KMS-11 (cell line): Measurements from ENCODE around the gene SEC14L2.

Experiments
- H2AFZ ChIP-seq: fragments of 200-600 bp; sonication (generic); 2 replicates; pipeline ENCODE4 v1.6.1; 2016; ENCODE audit warnings: antibody characterized with exemption, mixed run types, low read depth
- H3K27ac ChIP-seq: fragments of 200-600 bp; sonication (generic); 2 replicates; pipeline ENCODE4 v1.6.1; 2016; ENCODE audit warnings: mild to moderate bottlenecking, mixed run types
- H3K27me3 ChIP-seq: fragments of 200-600 bp; sonication (generic); 2 replicates; pipeline ENCODE4 v1.6.1; 2017; ENCODE audit warnings: mild to moderate bottlenecking, low read depth, mixed run types, moderate library complexity; ENCODE audit not compliant: insufficient read depth
- H3K36me3 ChIP-seq: fragments of 200-600 bp; sonication (generic); 2 replicates; pipeline ENCODE4 v1.6.1; 2017; ENCODE audit warnings: mild to moderate bottlenecking, mixed run types; ENCODE audit not compliant: insufficient read depth
- H3K4me1 ChIP-seq: fragments of 200-600 bp; sonication (generic); 2 replicates; pipeline ENCODE4 v1.6.1; 2016; ENCODE audit warnings: mild to moderate bottlenecking, low read depth, mixed run types; ENCODE audit not compliant: poor library complexity, severe bottlenecking
- H3K4me2 ChIP-seq: fragments of 200-600 bp; sonication (generic); 2 replicates; pipeline ENCODE4 v1.7.0; 2016; ENCODE audit warnings: mild to moderate bottlenecking, mixed run types
- H3K4me3 ChIP-seq: fragments of 200-600 bp; sonication (generic); IDR thresholded peaks from 2 replicates; pipeline ENCODE4 v1.6.1; 2017; ENCODE audit warnings: low read depth, low read length, mixed read lengths; ENCODE audit not compliant: insufficient read depth
- H3K79me2 ChIP-seq: fragments of 200-600 bp; sonication (generic); 2 replicates; pipeline ENCODE4 v1.6.1; 2016; ENCODE audit warnings: low read depth, mixed run types; ENCODE audit not compliant: insufficient read depth
- H3K9ac ChIP-seq: fragments of 200-600 bp; sonication (generic); 2 replicates; pipeline ENCODE4 v1.6.1; 2016; ENCODE audit warnings: mild to moderate bottlenecking, mixed run types
- H4K20me1 ChIP-seq: fragments of 200-600 bp; sonication (generic); 2 replicates; pipeline ENCODE4 v1.6.1; 2016; ENCODE audit warnings: mild to moderate bottlenecking, mixed run types; ENCODE audit not compliant: insufficient read depth
- CTCF ChIP-seq: fragments of 200-600 bp; sonication (generic); conservative IDR thresholded peaks from 2 replicates; pipeline ENCODE4 v1.6.1; 2017; ENCODE audit warnings: low read depth, mild to moderate bottlenecking, antibody characterized with exemption, low read length, moderate library complexity, mixed read lengths

The SEC14L2 gene

GRCh38 chr22:30351226-30351625, 45.6 kb upstream of the SEC14L2 start:
- H2AFZ ChIP-seq, result no peak overlapping the region
- H3K9ac ChIP-seq, result no peak overlapping the region
- H3K4me3 ChIP-seq, result no peak overlapping the region
- H3K36me3 ChIP-seq, result no peaks in the 10 kb centered on the region
- no peaks in the 10 kb centered on the region for H4K20me1 ChIP-seq
- H3K27me3 ChIP-seq, result no peaks in the 10 kb centered on the region
- H3K79me2 ChIP-seq, result peaks cover 56% of the 10 kb centered on the region
- H3K4me2 ChIP-seq, result no peak overlapping the region
- peaks cover 24% of the 10 kb centered on the region for H3K4me1 ChIP-seq
- no peak for TF ChIP-seq CTCF
- H3K27ac ChIP-seq, result no peak overlapping the region

GRCh38 chr22:30354644-30355043, 42.2 kb upstream of the SEC14L2 start:
- Histone ChIP-seq H3K4me2 (peak overlapping the region; percentile 68; the same call in 1 of the 2 replicates), H2AFZ (no peak overlapping the region), H3K4me3 (no peak overlapping the region), H3K27ac (no peak overlapping the region), H3K9ac (no peak overlapping the region), H4K20me1 (no peaks in the 10 kb centered on the region), H3K79me2 (peaks cover 45% of the 10 kb centered on the region), H3K4me1 (peaks cover 22% of the 10 kb centered on the region), H3K27me3 (no peaks in the 10 kb centered on the region), H3K36me3 (no peaks in the 10 kb centered on the region)
- TF ChIP-seq CTCF, result no peak

- Histone ChIP-seq H3K4me3 (no peak within 1 kb of the TSS), H2AFZ (peak within 1 kb of the TSS; percentile 71), H3K9ac (peak within 1 kb of the TSS; percentile 96), H3K27ac (peak within 1 kb of the TSS; percentile 79), H3K4me2 (peak within 1 kb of the TSS; percentile 68), H4K20me1 (no peaks in the 10 kb centered on the region), H3K4me1 (peaks cover 28% of the 10 kb centered on the region), H3K79me2 (peaks cover 35% of the 10 kb centered on the region), H3K27me3 (no peaks in the 10 kb centered on the region), H3K36me3 (no peaks in the 10 kb centered on the region)
- no peak for TF ChIP-seq CTCF
Measured at GRCh38 chr22:30356449-30357235, 40.2 kb upstream of the SEC14L2 start, which contains the start of the genes CCDC157 and SF3A1. Gene CCDC157 (plus strand): TSS chr22:30357007. CDS start chr22:30366001, 8,994 bp downstream. Gene SF3A1 (minus strand): TSS chr22:30356894. CDS start chr22:30356792, 102 bp downstream.

- Histone ChIP-seq H2AFZ (peak overlapping the region; percentile 71), H3K27ac (peak overlapping the region; percentile 79), H3K4me1 (peaks cover 34% of the 10 kb centered on the region), H3K4me3 (no peak overlapping the region), H4K20me1 (no peaks in the 10 kb centered on the region), H3K36me3 (no peaks in the 10 kb centered on the region), H3K4me2 (peak overlapping the region; percentile 68), H3K27me3 (no peaks in the 10 kb centered on the region), H3K9ac (peak overlapping the region; percentile 96), H3K79me2 (peaks cover 34% of the 10 kb centered on the region)
- TF ChIP-seq CTCF, result no peak
Measured at GRCh38 chr22:30357236-30357570, 39.6 kb upstream of the SEC14L2 start.
